Nephron progenitor cell (in vitro differentiated cells): ENCODE results near the gene FRMPD2.

Experiments
- DNase-seq: peaks from one replicate; pipeline ENCODE4 v3.0.0; 2021
- H3K27ac Mint-ChIP-seq: 2 replicates; pipeline ENCODE4 v1.8.0; 2021; ENCODE audit warnings: mild to moderate bottlenecking, moderate library complexity, mixed read lengths
- H3K27me3 Mint-ChIP-seq: 2 replicates; pipeline ENCODE4 v1.8.0; 2021; ENCODE audit warnings: mild to moderate bottlenecking, low read depth, mixed read lengths; ENCODE audit not compliant: poor library complexity
- H3K36me3 Mint-ChIP-seq: 2 replicates; pipeline ENCODE4 v1.8.0; 2021; ENCODE audit warnings: low read depth, mixed read lengths
- H3K4me1 Mint-ChIP-seq: 2 replicates; pipeline ENCODE4 v1.8.0; 2021; ENCODE audit warnings: mixed read lengths
- H3K4me3 Mint-ChIP-seq: 2 replicates; pipeline ENCODE4 v1.8.0; 2021; ENCODE audit warnings: mild to moderate bottlenecking, moderate library complexity, mixed read lengths
- H3K9me3 Mint-ChIP-seq: 2 replicates; pipeline ENCODE4 v1.8.0; 2021; ENCODE audit warnings: mild to moderate bottlenecking, moderate library complexity, mixed read lengths
- CTCF ChIP-seq: fragments of 200-600 bp; sonication (generic); IDR thresholded peaks from 2 replicates; pipeline ENCODE4 v1.5.0; 2021; ENCODE audit warnings: antibody characterized with exemption

FRMPD2 gene

GRCh38 chr10:48300556-48300955 lies 26.1 kb upstream of the FRMPD2 start:
- Mint-ChIP-seq H3K4me3 (no peak overlapping the region), H3K27me3 (peaks cover 31% of the 10 kb centered on the region), H3K4me1 (peaks cover 33% of the 10 kb centered on the region), H3K9me3 (no peaks in the 10 kb centered on the region), H3K36me3 (no peaks in the 10 kb centered on the region), H3K27ac (no peak overlapping the region)
- no peak for DNase-seq
- TF ChIP-seq CTCF: no peak

- DNase-seq: no peak
- Mint-ChIP-seq H3K27ac (no peak overlapping the region), H3K9me3 (no peaks in the 10 kb centered on the region), H3K4me3 (no peak overlapping the region), H3K27me3 (peaks cover 24% of the 10 kb centered on the region), H3K4me1 (peaks cover 40% of the 10 kb centered on the region), H3K36me3 (no peaks in the 10 kb centered on the region)
- TF ChIP-seq CTCF: no peak
Measured at GRCh38 chr10:48299692-48300091, 25.2 kb upstream of the FRMPD2 start.

- Mint-ChIP-seq H3K27ac (no peak overlapping the region), H3K36me3 (no peaks in the 10 kb centered on the region), H3K27me3 (peaks cover 18% of the 10 kb centered on the region), H3K9me3 (no peaks in the 10 kb centered on the region), H3K4me1 (peaks cover 40% of the 10 kb centered on the region), H3K4me3 (no peak overlapping the region)
- TF ChIP-seq CTCF: no peak
- DNase-seq: no peak
Measured at GRCh38 chr10:48299066-48299465, 24.6 kb upstream of the FRMPD2 start.

- H3K4me3 Mint-ChIP-seq: peak overlapping the region; percentile 6
- H3K27me3 Mint-ChIP-seq: peaks cover 7% of the 10 kb centered on the region
- peak overlapping the region; percentile 69 for H3K27ac Mint-ChIP-seq
- no peaks in the 10 kb centered on the region for H3K36me3 Mint-ChIP-seq
- TF ChIP-seq CTCF: no peak
- peaks cover 41% of the 10 kb centered on the region for H3K4me1 Mint-ChIP-seq
- DNase-seq: peak; percentile 20
- peaks cover 4% of the 10 kb centered on the region for H3K9me3 Mint-ChIP-seq
Measured at GRCh38 chr10:48296576-48297098, 22.1 kb upstream of the FRMPD2 start.

GRCh38 chr10:48294431-48294830 lies 19.9 kb upstream of the FRMPD2 start:
- DNase-seq: no peak
- peaks cover 8% of the 10 kb centered on the region for H3K27me3 Mint-ChIP-seq
- H3K27ac Mint-ChIP-seq: no peak overlapping the region
- peaks cover 51% of the 10 kb centered on the region for H3K4me1 Mint-ChIP-seq
- no peaks in the 10 kb centered on the region for H3K36me3 Mint-ChIP-seq
- H3K9me3 Mint-ChIP-seq: peaks cover 4% of the 10 kb centered on the region
- no peak for TF ChIP-seq CTCF
- H3K4me3 Mint-ChIP-seq: no peak overlapping the region

GRCh38 chr10:48292616-48293015 lies 18.1 kb upstream of the FRMPD2 start:
- TF ChIP-seq CTCF: no peak
- Mint-ChIP-seq H3K27ac (no peak overlapping the region), H3K27me3 (peaks cover 8% of the 10 kb centered on the region), H3K4me1 (peaks cover 53% of the 10 kb centered on the region), H3K9me3 (peaks cover 4% of the 10 kb centered on the region), H3K4me3 (no peak overlapping the region), H3K36me3 (no peaks in the 10 kb centered on the region)
- DNase-seq: no peak
